ENCODE data around the gene C19orf85.
"Not testable (repeated sequence)": the region's sequence is repeated elsewhere in the genome, so short reads cannot be mapped to it uniquely, and the experiment has no call there.

Gene C19orf85

GRCh38 chr19:55451965-55452748 is 12.4 kb downstream of the C19orf85 start:
- H3K4me3 ChIP-seq (ENCODE audit: low read length): no peak overlapping the region
- no peak for TF ChIP-seq ZNF274 (IDR thresholded peaks at IDR 0.05; ENCODE audit: low read depth, low read length)

- H3K4me3 ChIP-seq (ENCODE audit: low read length): no peak overlapping the region
- TF ChIP-seq ZNF274 (IDR thresholded peaks at IDR 0.05; ENCODE audit: low read depth, low read length): no peak
These were observed 13.2 kb downstream of the C19orf85 start for GRCh38 chr19:55451163-55451964.

DNA sequence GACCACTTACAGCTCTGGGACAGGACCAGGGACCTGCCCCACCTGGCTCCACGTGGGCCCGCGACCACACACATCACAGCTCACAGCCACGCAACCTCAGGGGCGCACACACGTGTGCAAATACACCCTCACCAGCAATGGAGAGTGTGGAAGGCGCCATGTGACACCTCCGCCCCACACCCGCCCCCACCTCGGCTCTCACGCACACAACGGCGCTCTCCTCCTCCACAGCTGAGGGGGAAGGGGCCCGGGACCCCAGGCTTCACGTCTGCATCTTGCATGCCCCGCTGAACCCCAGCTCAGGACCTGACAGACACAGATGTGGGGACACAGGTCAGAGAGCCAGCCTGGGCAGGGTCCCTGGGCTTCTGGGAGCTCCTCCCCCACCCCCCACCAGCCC is 15.1 kb downstream of the C19orf85 start:
- H3K4me3 ChIP-seq (ENCODE audit: low read length): no peak overlapping the region
- no peak for TF ChIP-seq ZNF274 (IDR thresholded peaks at IDR 0.05; ENCODE audit: low read depth, low read length)

- not testable (repeated sequence) for H3K4me3 ChIP-seq (ENCODE audit: low read length)
These were observed 16.4 kb downstream of the C19orf85 start for GRCh38 chr19:55448175-55448490.

DNA sequence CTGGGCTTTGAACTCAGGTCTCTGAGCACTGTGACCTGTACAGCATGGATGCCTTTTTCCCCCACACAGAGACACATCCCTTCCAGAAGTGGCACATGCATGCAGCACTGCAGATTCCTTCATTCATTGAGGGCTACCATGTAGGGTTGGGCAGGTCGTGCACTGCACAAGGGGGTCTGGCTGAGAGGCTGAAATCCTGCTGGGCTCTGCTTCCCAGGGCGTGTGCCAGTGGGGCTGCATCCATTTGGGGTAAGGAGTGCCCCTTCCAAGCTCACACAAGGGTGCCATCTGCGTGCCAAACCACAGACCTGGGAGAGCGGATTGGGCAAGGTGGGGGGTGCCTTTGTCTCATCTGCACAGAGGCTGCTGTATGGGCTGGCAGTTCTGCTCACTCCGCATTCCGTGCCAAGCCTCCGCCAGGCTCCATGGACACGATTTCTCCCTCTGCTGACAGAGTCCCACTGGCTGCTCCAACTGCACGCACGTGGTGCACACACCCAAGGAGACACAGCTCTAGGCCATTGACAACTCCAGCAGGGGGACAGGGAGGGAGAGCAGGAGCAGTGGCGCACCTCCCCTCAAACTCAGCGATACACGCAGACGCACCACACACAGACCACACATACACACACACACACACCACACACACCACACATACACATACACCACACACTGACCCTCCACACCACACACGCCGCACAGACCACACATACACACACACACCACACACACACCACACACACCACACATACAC is 17.0 kb downstream of the C19orf85 start:
- TF ChIP-seq ZNF274 (IDR thresholded peaks at IDR 0.05; ENCODE audit: low read depth, low read length): no peak

GRCh38 chr19:55446060-55446459 is 18.5 kb downstream of the C19orf85 start:
- no peak overlapping the region for H3K4me3 ChIP-seq (ENCODE audit: low read length)
- TF ChIP-seq ZNF274 (IDR thresholded peaks at IDR 0.05; ENCODE audit: low read depth, low read length): no peak

More for the DNA sequence above, 17.0 kb downstream of the C19orf85 start:
- H3K4me3 ChIP-seq (ENCODE audit: low read length): no peak overlapping the region

GRCh38 chr19:55444646-55445045 is 19.9 kb downstream of the C19orf85 start:
- no peak for TF ChIP-seq ZNF274 (IDR thresholded peaks at IDR 0.05; ENCODE audit: low read depth, low read length)
- H3K4me3 ChIP-seq (ENCODE audit: low read length): no peak overlapping the region

GRCh38 chr19:55443824-55444480 is 20.6 kb downstream of the C19orf85 start:
- H3K4me3 ChIP-seq (ENCODE audit: low read length): no peak overlapping the region
- no peak for TF ChIP-seq ZNF274 (IDR thresholded peaks at IDR 0.05; ENCODE audit: low read depth, low read length)

GRCh38 chr19:55443045-55443823 is 21.3 kb downstream of the C19orf85 start, which contains the start of gene SHISA7:
Gene SHISA7 (minus strand): TSS chr19:55443300. CDS start chr19:55442863, 437 bp downstream.
- TF ChIP-seq ZNF274 (IDR thresholded peaks at IDR 0.05; ENCODE audit: low read depth, low read length): no peak
- no peak within 1 kb of the TSS for H3K4me3 ChIP-seq (ENCODE audit: low read length)

DNA sequence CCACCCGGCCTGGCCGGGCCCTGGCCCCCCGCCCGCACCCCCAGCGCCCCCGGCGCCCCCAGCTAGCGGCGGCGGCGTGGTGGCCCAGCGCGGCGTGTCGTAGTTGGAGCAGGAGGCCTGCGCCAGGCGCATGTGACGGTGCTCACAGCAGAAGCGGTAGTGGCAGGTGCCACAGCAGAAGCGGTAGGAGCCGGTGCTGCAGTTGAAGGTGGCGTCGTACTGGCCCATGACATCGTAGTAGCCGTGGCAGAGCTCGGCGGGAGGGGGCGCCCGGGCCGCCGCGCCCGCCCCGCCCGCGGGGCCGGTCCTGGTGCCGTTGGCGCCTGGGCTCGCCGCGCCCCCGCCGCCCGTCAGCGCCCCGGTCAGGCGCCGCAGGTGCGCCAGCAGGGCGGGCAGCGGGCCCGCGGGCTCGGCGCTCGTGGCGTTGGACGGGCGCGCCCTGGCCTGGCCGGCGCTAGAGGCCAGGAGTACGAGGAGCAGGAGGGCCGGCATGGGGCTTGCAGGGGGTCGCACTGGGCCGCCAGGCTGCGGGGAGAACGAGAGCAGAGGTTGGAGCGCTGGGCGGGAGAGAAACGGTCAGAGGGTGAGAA is 22.1 kb downstream of the C19orf85 start:
- TF ChIP-seq ZNF274 (IDR thresholded peaks at IDR 0.05; ENCODE audit: low read depth, low read length): no peak
- H3K4me3 ChIP-seq (ENCODE audit: low read length): no peak overlapping the region

DNA sequence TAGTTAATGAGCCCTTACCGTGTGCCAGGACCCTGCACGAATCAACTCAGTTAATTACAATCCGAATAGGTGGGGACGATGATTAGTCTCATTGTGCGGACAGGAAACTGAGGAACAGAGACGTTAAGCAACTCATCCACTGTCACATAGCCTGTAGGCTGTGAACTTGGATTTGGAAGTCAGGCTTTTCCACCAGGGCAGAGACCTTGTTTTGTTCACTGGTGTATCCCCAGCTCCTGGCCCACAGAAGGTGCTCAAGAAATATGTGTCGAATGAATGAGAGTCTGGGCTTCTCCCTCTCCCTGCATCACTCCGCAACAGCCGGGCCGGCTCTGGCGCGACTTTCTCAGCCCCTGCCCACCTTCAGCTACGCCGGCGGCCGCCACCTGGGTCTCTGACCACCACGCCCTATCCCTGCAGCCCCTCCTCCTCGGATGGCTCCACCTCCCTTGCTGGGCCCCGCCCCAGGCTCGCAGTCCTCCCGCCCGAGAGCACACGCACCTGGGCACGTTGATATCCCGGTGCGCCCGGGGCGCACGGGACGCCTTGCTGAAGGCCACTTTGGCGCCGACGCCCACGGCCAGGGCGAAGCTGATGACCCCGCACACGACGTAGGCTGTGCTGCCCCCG is 22.7 kb downstream of the C19orf85 start:
- H3K4me3 ChIP-seq (ENCODE audit: low read length): no peak overlapping the region
- no peak for TF ChIP-seq ZNF274 (IDR thresholded peaks at IDR 0.05; ENCODE audit: low read depth, low read length)

GRCh38 chr19:55441319-55441691 is 23.2 kb downstream of the C19orf85 start:
- H3K4me3 ChIP-seq (ENCODE audit: low read length): no peak overlapping the region
- TF ChIP-seq ZNF274 (IDR thresholded peaks at IDR 0.05; ENCODE audit: low read depth, low read length): no peak

Measured in GM08714 (cell line).